Mesenchymal stem cell (in vitro differentiated cells and primary cell): Measurements from ENCODE around the gene DNAJC8.

Experiments used
- DNase-seq: peaks from one replicate; pipeline ENCODE4 v3.0.0-alpha.2; 2013
- H2AFZ ChIP-seq: one replicate; pipeline ENCODE4 v1.6.1; 2013; ENCODE audit warnings: low read depth, mild to moderate bottlenecking, control low read depth, inconsistent platforms, low read length, moderate library complexity
- H2AK5ac ChIP-seq: 2 replicates; pipeline ENCODE4 v1.6.1; 2013; ENCODE audit warnings: low read length, moderate library complexity, mild to moderate bottlenecking, inconsistent platforms; ENCODE audit not compliant: severe bottlenecking
- H2BK120ac ChIP-seq: one replicate; pipeline ENCODE4 v1.6.1; 2013; ENCODE audit warnings: low read depth, mild to moderate bottlenecking, inconsistent platforms, low read length, moderate library complexity
- H2BK12ac ChIP-seq, 2 experiments: one replicate each; pipeline ENCODE4 v1.6.1; 2013; ENCODE audit warnings: inconsistent platforms in 2 of 2, low read length in 2 of 2, mild to moderate bottlenecking in 2 of 2, moderate library complexity in 2 of 2, control low read depth in 1 of 2
- H2BK15ac ChIP-seq: one replicate; pipeline ENCODE4 v1.6.1; 2013; ENCODE audit warnings: mild to moderate bottlenecking, low read depth, inconsistent platforms; ENCODE audit not compliant: poor library complexity, severe bottlenecking
- H2BK5ac ChIP-seq: 2 replicates; pipeline ENCODE4 v1.6.1; 2013; ENCODE audit warnings: low read depth, mild to moderate bottlenecking, low read length, control low read depth, inconsistent platforms; ENCODE audit not compliant: poor library complexity, severe bottlenecking
- H3K14ac ChIP-seq, 2 experiments: one replicate each; pipeline ENCODE4 v1.6.1; 2013; ENCODE audit warnings: inconsistent platforms in 2 of 2, low read length in 2 of 2, control low read depth in 1 of 2, mild to moderate bottlenecking in 1 of 2, moderate library complexity in 1 of 2
- H3K18ac ChIP-seq, 2 experiments: one replicate each; pipeline ENCODE4 v1.6.1; 2013; ENCODE audit warnings: inconsistent platforms in 2 of 2, low read length in 2 of 2, control low read depth in 1 of 2, low read depth in 1 of 2, mild to moderate bottlenecking in 1 of 2
- H3K23ac ChIP-seq, 2 experiments: one replicate each; pipeline ENCODE4 v1.6.1; 2013; ENCODE audit warnings: inconsistent platforms in 2 of 2, low read length in 2 of 2, mild to moderate bottlenecking in 2 of 2, moderate library complexity in 2 of 2, control low read depth in 1 of 2
- H3K27ac ChIP-seq: 2 replicates; pipeline ENCODE4 v1.5.1; 2013; ENCODE audit warnings: mild to moderate bottlenecking, moderate library complexity, low read length, control low read depth, inconsistent platforms; ENCODE audit not compliant: poor library complexity, severe bottlenecking
- H3K27me3 ChIP-seq, 2 experiments: 2 replicates each; pipeline versions ENCODE4 v1.6.1 to v1.7.0; 2013; ENCODE audit warnings: low read length in 2 of 2, mild to moderate bottlenecking in 2 of 2, moderate library complexity in 2 of 2, control low read depth in 1 of 2, inconsistent platforms in 1 of 2; ENCODE audit not compliant: control insufficient read depth in 1 of 2, insufficient read depth in 1 of 2
- H3K36me3 ChIP-seq, 2 experiments: 2 replicates each; pipeline versions ENCODE4 v1.6.1 to v1.7.0; 2013; ENCODE audit warnings: low read length in 2 of 2, control low read depth in 1 of 2, inconsistent platforms in 1 of 2, low read depth in 1 of 2, mild to moderate bottlenecking in 1 of 2; ENCODE audit not compliant: insufficient read depth in 2 of 2, control insufficient read depth in 1 of 2
- H3K4ac ChIP-seq, 2 experiments: one replicate each; pipeline ENCODE4 v1.6.1; 2013; ENCODE audit warnings: inconsistent platforms in 2 of 2, low read length in 2 of 2, mild to moderate bottlenecking in 2 of 2, moderate library complexity in 2 of 2, control low read depth in 1 of 2, low read depth in 1 of 2
- H3K4me1 ChIP-seq: 2 replicates; pipeline ENCODE4 v1.6.1; 2013; ENCODE audit warnings: low read depth, low read length, control low read depth; ENCODE audit not compliant: control insufficient read depth, insufficient read depth
- H3K4me2 ChIP-seq: 2 replicates; pipeline ENCODE4 v1.6.1; 2013; ENCODE audit warnings: low read length, mild to moderate bottlenecking, inconsistent platforms; ENCODE audit not compliant: poor library complexity, severe bottlenecking
- H3K4me3 ChIP-seq, 2 experiments: 2 replicates each; pipeline versions ENCODE4 v1.5.1 to v1.7.0; 2013; ENCODE audit warnings: low read length in 2 of 2, mild to moderate bottlenecking in 2 of 2, control low read depth in 1 of 2, low read depth in 1 of 2; ENCODE audit not compliant: insufficient read depth in 1 of 2
- H3K79me1 ChIP-seq: replicated peaks from 2 replicates; pipeline ENCODE4 v1.6.1; 2013; ENCODE audit warnings: mild to moderate bottlenecking, control low read depth, low read length, inconsistent platforms; ENCODE audit not compliant: poor library complexity, severe bottlenecking
- H3K9ac ChIP-seq: 2 replicates; pipeline ENCODE4 v1.7.0; 2013; ENCODE audit warnings: mild to moderate bottlenecking, low read length, moderate library complexity
- H3K9me3 ChIP-seq: 2 replicates; pipeline ENCODE4 v1.7.0; 2013; ENCODE audit warnings: mild to moderate bottlenecking, low read length; ENCODE audit not compliant: control insufficient read depth
- H4K8ac ChIP-seq: one replicate; pipeline ENCODE4 v1.6.1; 2013; ENCODE audit warnings: inconsistent platforms, mild to moderate bottlenecking, low read length, moderate library complexity
- H4K91ac ChIP-seq: one replicate; pipeline ENCODE4 v1.6.1; 2013; ENCODE audit warnings: mild to moderate bottlenecking, low read length, inconsistent platforms
- WGBS: methylation state at CpG from one replicate; pipeline ENCODE4 v1.1.7; 2013; ENCODE audit warnings: mixed read lengths; 5-methylcytosine and 5-hydroxymethylcytosine counted together

Gene DNAJC8

GRCh38 chr1:28247612-28248272, 14.9 kb upstream of the DNAJC8 start:
- 79% methylated on average over 8 of the region's 11 CpGs for WGBS
- peaks cover 15% of the 10 kb centered on the region for H3K4me1 ChIP-seq
- no peak for DNase-seq
- peak overlapping the region in 1 of 2 experiments; percentile 0 for H3K18ac ChIP-seq
- H2BK15ac ChIP-seq: peak overlapping the region; percentile 12
- no peak overlapping the region for H3K14ac ChIP-seq
- peak overlapping the region; percentile 68 for H3K9ac ChIP-seq
- peak overlapping the region; percentile 58 for H2AFZ ChIP-seq
- H3K27ac ChIP-seq: peak overlapping the region; percentile 55
- peak overlapping the region; percentile 85 for H4K8ac ChIP-seq
- no peak overlapping the region for H2BK120ac ChIP-seq
- peak overlapping the region in 1 of 2 experiments; percentile 43 for H3K4me3 ChIP-seq
- no peak overlapping the region for H4K91ac ChIP-seq
- H2BK12ac ChIP-seq: peak overlapping the region in 1 of 2 experiments; percentile 59
- H3K9me3 ChIP-seq: no peaks in the 10 kb centered on the region
- peak overlapping the region in 1 of 2 experiments; percentile 54 for H3K4ac ChIP-seq
- peak overlapping the region; percentile 21 for H3K4me2 ChIP-seq
- H3K79me1 ChIP-seq: no peaks in the 10 kb centered on the region
- peak overlapping the region; percentile 85 for H2AK5ac ChIP-seq
- no peaks in the 10 kb centered on the region for H3K36me3 ChIP-seq
- H2BK5ac ChIP-seq: peak overlapping the region; percentile 71
- H3K23ac ChIP-seq: no peak overlapping the region
- no peaks in the 10 kb centered on the region for H3K27me3 ChIP-seq

DNA sequence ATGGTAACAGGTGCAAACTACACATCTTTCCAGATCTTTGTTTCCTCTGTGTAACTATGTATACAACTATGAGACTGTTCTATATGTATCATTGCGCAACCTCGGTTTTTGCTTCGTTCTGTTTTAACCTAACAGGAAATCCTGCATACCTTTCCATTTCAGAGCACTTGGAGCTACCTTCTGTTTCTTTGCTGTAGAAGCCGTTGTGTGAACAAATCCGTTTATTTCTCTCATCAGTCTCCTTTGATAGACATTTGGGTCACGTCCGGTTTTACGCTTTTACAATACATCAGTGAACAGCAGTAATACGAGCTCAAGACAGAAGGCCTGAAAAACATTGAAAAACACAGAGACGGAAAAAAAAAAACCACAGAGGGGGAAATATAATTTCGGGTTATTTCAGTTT, 13.6 kb upstream of the DNAJC8 start:
- Histone ChIP-seq H2BK5ac (no peak overlapping the region), H4K91ac (no peak overlapping the region), H2BK120ac (no peak overlapping the region), H2AFZ (no peak overlapping the region), H3K23ac (no peak overlapping the region), H3K9ac (peak overlapping the region; percentile 93), H3K36me3 (no peaks in the 10 kb centered on the region), H3K4me3 (peak overlapping the region in 1 of 2 experiments; percentile 76), H3K27me3 (no peaks in the 10 kb centered on the region), H4K8ac (no peak overlapping the region), H3K27ac (no peak overlapping the region), H3K79me1 (no peaks in the 10 kb centered on the region), H3K18ac (no peak overlapping the region), H3K4ac (no peak overlapping the region), H2AK5ac (peak overlapping the region; percentile 31), H3K14ac (no peak overlapping the region), H3K4me2 (no peak overlapping the region), H3K4me1 (peaks cover 15% of the 10 kb centered on the region), H2BK12ac (no peak overlapping the region), H3K9me3 (no peaks in the 10 kb centered on the region), H2BK15ac (no peak overlapping the region)
- WGBS: 94% methylated on average over 10 of the region's 11 CpGs
- no peak for DNase-seq

DNA sequence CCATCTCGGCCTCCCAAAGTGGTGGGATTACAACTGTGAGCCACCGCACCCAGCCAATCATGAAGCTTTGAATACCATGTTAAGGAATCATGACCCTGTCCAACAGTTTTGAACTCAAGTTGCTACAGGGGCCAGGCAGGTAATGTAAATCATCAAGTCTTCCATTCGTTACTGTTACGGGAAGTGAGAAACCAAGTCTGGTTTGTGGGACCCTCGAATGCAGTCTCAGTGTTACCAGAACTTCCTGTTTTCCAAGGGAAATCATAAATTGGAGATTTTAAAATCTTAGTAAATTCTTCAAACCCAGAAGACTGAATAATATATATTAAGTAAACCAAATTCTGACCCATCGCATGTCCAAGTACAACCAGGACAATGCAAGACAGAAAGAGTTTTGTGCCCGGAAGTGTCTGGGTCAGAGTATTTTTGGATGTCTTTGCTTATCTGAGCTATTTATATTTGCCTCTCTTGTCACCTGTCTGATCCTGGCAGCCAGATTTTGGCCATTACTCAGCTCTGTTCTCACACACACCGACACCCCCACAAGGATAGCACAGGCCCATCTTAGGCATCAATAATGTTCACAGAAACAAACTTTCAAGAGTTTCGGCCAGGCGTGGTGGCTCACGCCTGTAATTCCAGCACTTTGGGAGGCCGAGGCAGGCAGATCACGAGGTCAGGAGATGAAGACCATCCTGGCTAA, 11.9 kb upstream of the DNAJC8 start:
- H2BK5ac ChIP-seq: no peak overlapping the region
- no peak overlapping the region for H2BK12ac ChIP-seq
- no peak overlapping the region for H3K4ac ChIP-seq
- H3K9me3 ChIP-seq: no peaks in the 10 kb centered on the region
- no peak overlapping the region for H3K23ac ChIP-seq
- peak overlapping the region; percentile 36 for H2AK5ac ChIP-seq
- no peaks in the 10 kb centered on the region for H3K79me1 ChIP-seq
- WGBS: 94% methylated on average over 12 of the region's 13 CpGs
- no peak overlapping the region for H2AFZ ChIP-seq
- no peak overlapping the region for H3K4me3 ChIP-seq
- no peak overlapping the region for H3K14ac ChIP-seq
- H4K91ac ChIP-seq: no peak overlapping the region
- no peak overlapping the region for H3K18ac ChIP-seq
- H3K9ac ChIP-seq: no peak overlapping the region
- H3K4me2 ChIP-seq: no peak overlapping the region
- no peak overlapping the region for H3K27ac ChIP-seq
- H2BK15ac ChIP-seq: no peak overlapping the region
- no peaks in the 10 kb centered on the region for H3K27me3 ChIP-seq
- H2BK120ac ChIP-seq: no peak overlapping the region
- peaks cover 17% of the 10 kb centered on the region for H3K4me1 ChIP-seq
- peaks cover 0 to 4% of the 10 kb centered on the region in 2 experiments for H3K36me3 ChIP-seq
- H4K8ac ChIP-seq: no peak overlapping the region
- DNase-seq: no peak

DNA sequence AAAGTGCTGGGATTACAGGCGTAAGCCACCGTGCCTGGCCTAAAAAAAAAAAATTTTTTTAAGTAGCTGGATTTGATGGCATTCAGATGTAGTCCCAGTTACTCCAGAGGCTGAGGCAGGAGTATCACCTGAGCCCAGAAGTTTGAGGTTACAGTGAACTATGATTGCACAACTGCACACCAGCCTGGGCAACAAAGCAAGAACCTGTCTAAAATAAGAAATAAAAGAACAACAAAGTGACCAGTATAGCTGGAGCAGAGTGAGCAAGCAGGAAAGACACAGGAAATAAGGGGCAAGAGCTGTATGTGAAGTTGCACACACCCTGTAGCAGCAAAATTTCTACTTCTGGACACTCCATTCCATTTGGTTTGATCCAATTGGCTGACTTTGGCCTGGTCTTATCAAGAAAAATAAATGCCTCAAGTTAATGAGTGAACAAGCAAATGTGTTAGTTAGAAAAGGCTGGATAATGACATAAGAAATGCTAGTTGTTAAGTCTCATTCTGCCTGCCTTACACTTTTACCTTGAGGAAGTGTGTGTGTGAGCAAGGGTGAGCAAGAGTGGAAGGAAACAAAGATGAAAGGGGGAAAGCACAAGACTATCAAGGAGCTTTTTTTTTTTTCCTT, 11.0 kb upstream of the DNAJC8 start:
- H3K27me3 ChIP-seq: no peaks in the 10 kb centered on the region
- no peak overlapping the region for H3K4me3 ChIP-seq
- H3K27ac ChIP-seq: peak overlapping the region; percentile 48
- H2BK12ac ChIP-seq: no peak overlapping the region
- H4K8ac ChIP-seq: no peak overlapping the region
- no peak overlapping the region for H2AK5ac ChIP-seq
- WGBS: 95% methylated on average over 2 of the region's 2 CpGs
- no peaks in the 10 kb centered on the region for H3K79me1 ChIP-seq
- H3K4ac ChIP-seq: no peak overlapping the region
- no peak overlapping the region for H3K23ac ChIP-seq
- no peak overlapping the region for H2BK120ac ChIP-seq
- H3K18ac ChIP-seq: no peak overlapping the region
- H2BK15ac ChIP-seq: no peak overlapping the region
- no peak overlapping the region for H2BK5ac ChIP-seq
- H3K4me2 ChIP-seq: no peak overlapping the region
- no peak for DNase-seq
- H2AFZ ChIP-seq: no peak overlapping the region
- peaks cover 0 to 8% of the 10 kb centered on the region in 2 experiments for H3K36me3 ChIP-seq
- no peaks in the 10 kb centered on the region for H3K9me3 ChIP-seq
- H3K9ac ChIP-seq: no peak overlapping the region
- no peak overlapping the region for H3K14ac ChIP-seq
- H4K91ac ChIP-seq: no peak overlapping the region
- peaks cover 13% of the 10 kb centered on the region for H3K4me1 ChIP-seq
